Left cardiac atrium (tissue), 4 donors: ENCODE data around the gene IL5. TPM values are rescaled to one million over a fixed set of nuclear protein-coding genes. Genes with fewer than 3 reads are reported as not detected.
"Not testable (repeated sequence)": the region's sequence is repeated elsewhere in the genome, so short reads cannot be mapped to it uniquely, and the experiment has no call there.

Experiments
- ATAC-seq, 2 donors: fragments of 200-7000 bp; cut with Tn5 transposase; one replicate each; pipeline ENCODE4 v1.9.1; 2020; ENCODE audit warnings: mild to moderate bottlenecking in 2 of 2, moderate library complexity in 2 of 2
- DNase-seq: peaks from one replicate; pipeline ENCODE4 v3.0.0-alpha.2; 2020
- intact Hi-C, 2 donors: fragments of 100-400 bp; cut with DNase I; formaldehyde crosslinking; loops; one replicate each; pipeline versions ENCODE4 v1.14.1 to v1.15.1; 2022 to 2023
- long read RNA-seq: library from polyadenylated mRNA; unstranded; transcript quantifications from one replicate; pipeline ENCODE4 v2.0.0, GENCODE V29; 2021
- total RNA-seq, 2 donors: library from RNA; stranded (reverse); fragmentation: NEBNext Ultra II Directional; extraction: Animal tissue kit (Norgen Biotek cat#: 25700); gene quantifications; one replicate each; pipeline ENCODE4 v1.2.1, GENCODE V29; 2021
- donor health status: DM: no; HTN: yes; CAD: no.
- donor health status: DM: no; HTN: yes; CAD: no; lungs with severe emphysema.
- donor health status: DM: yes; HTN: yes; CAD: no.
- donor health status: Dilated cardiomyopathy.

The IL5 gene
- total RNA-seq: not detected
- long read RNA-seq: 0 reads

GRCh38 chr5:132543472-132544201 lies at the start of gene IL5:
Gene IL5 (minus strand): TSS chr5:132543522. CDS start chr5:132543478, 44 bp downstream.
- ATAC-seq (no peak), DNase-seq (no peak)
- intact Hi-C loops: no loop called here

- intact Hi-C loops: no loop called here
- DNase-seq (no peak), ATAC-seq (no peak)
These were observed 49.2 kb upstream of the IL5 start for GRCh38 chr5:132592521-132592920.

- DNase-seq (no peak), ATAC-seq (no peak)
- intact Hi-C loops: no loop called here
These were observed 47.8 kb upstream of the IL5 start for GRCh38 chr5:132591145-132591544.

- DNase-seq (no peak), ATAC-seq (no peak)
- intact Hi-C loops: no loop called here
These were observed 46.1 kb upstream of the IL5 start for GRCh38 chr5:132589467-132589866.

- ATAC-seq (no peak), DNase-seq (no peak)
- intact Hi-C loops: no loop called here
These were observed 42.7 kb upstream of the IL5 start for GRCh38 chr5:132586063-132586462.

GRCh38 chr5:132584560-132584959 lies 41.2 kb upstream of the IL5 start:
- DNase-seq, intact Hi-C loops, ATAC-seq: not testable (repeated sequence)

- intact Hi-C loops: no loop called here
- no peak for ATAC-seq
- no peak for DNase-seq
These were observed 32.8 kb upstream of the IL5 start for GRCh38 chr5:132576123-132576522.

- DNase-seq (no peak), ATAC-seq (no peak)
- intact Hi-C loops: no loop called here
These were observed 23.3 kb upstream of the IL5 start for GRCh38 chr5:132566657-132567056.

- DNase-seq, intact Hi-C loops, ATAC-seq: not testable (repeated sequence)
These were observed 21.2 kb upstream of the IL5 start for GRCh38 chr5:132564555-132564954.

GRCh38 chr5:132561601-132562000 lies 18.3 kb upstream of the IL5 start:
- ATAC-seq (no peak), DNase-seq (no peak)
- intact Hi-C loops: no loop called here

GRCh38 chr5:132559383-132560060 lies 16.2 kb upstream of the IL5 start:
- no peak for DNase-seq
- no peak for ATAC-seq
- intact Hi-C loops: no loop called here

GRCh38 chr5:132557478-132558172 lies 14.3 kb upstream of the IL5 start:
- peak; percentile 19 to 70 for ATAC-seq
- DNase-seq: peak; percentile 37
- intact Hi-C loops: no loop called here

GRCh38 chr5:132556763-132557477 lies 13.6 kb upstream of the IL5 start, which contains the start of gene RAD50:
Gene RAD50 (plus strand): TSS chr5:132556977. CDS start chr5:132557325, 348 bp downstream.
- peak; percentile 95 for DNase-seq
- intact Hi-C loops: no loop called here
- peak; percentile 100 for ATAC-seq

- intact Hi-C loops: no loop called here
- ATAC-seq (peak in 1 of 2 donors; percentile 4), DNase-seq (no peak)
These were observed 12.9 kb upstream of the IL5 start for GRCh38 chr5:132556153-132556762.

GRCh38 chr5:132549576-132549975 lies 6.3 kb upstream of the IL5 start:
- no peak for ATAC-seq
- intact Hi-C loops: no loop called here
- DNase-seq: no peak

GRCh38 chr5:132548834-132549233 lies 5.5 kb upstream of the IL5 start:
- intact Hi-C loops, DNase-seq, ATAC-seq: not testable (repeated sequence)

GRCh38 chr5:132547269-132547668 lies 3.9 kb upstream of the IL5 start:
- no peak for ATAC-seq
- no peak for DNase-seq
- intact Hi-C loops: no loop called here

- no peak for DNase-seq
- ATAC-seq: no peak
- intact Hi-C loops: no loop called here
These were observed 2.8 kb upstream of the IL5 start for GRCh38 chr5:132546108-132546507.

GRCh38 chr5:132540764-132541163 lies 2.6 kb downstream of the IL5 start:
- ATAC-seq (no peak), DNase-seq (no peak)
- intact Hi-C loops: no loop called here
